Type B pancreatic cell (in vitro differentiated cells): ENCODE measurements around the gene CHMP2A. TPM values are rescaled to one million over a fixed set of nuclear protein-coding genes. Genes with fewer than 3 reads are reported as not detected.

Source experiments
- DNase-seq: peaks from one replicate; pipeline ENCODE4 v3.0.0; 2021; ENCODE audit warnings: mixed read lengths; ENCODE audit not compliant: unreplicated experiment; ENCODE audit errors: extremely low spot score
- H3K27ac Mint-ChIP-seq: 2 replicates; pipeline ENCODE4 v1.8.0; 2021; ENCODE audit warnings: mild to moderate bottlenecking, mixed read lengths
- H3K27me3 Mint-ChIP-seq: 2 replicates; pipeline ENCODE4 v1.8.0; 2021; ENCODE audit warnings: mixed read lengths
- H3K36me3 Mint-ChIP-seq: 2 replicates; pipeline ENCODE4 v1.8.0; 2021; ENCODE audit warnings: mixed read lengths
- H3K4me1 Mint-ChIP-seq: one replicate; pipeline ENCODE4 v1.8.0; 2021; ENCODE audit warnings: mixed read lengths; ENCODE audit not compliant: unreplicated experiment
- H3K4me3 Mint-ChIP-seq: 2 replicates; pipeline ENCODE4 v1.8.0; 2021; ENCODE audit warnings: mild to moderate bottlenecking, mixed read lengths
- H3K9me3 Mint-ChIP-seq: 2 replicates; pipeline ENCODE4 v1.8.0; 2021; ENCODE audit warnings: mixed read lengths
- total RNA-seq: library from RNA; stranded (reverse); gene quantifications from 2 replicates; pipeline ENCODE4 v1.2.1, GENCODE V29; 2021; ENCODE audit warnings: low replicate concordance
- TF ChIP-seq, protein P1 (sequence below): fragments of 200-600 bp; sonication (generic); conservative IDR thresholded peaks from 2 replicates; pipeline ENCODE4 v1.5.0; 2021; ENCODE audit warnings: antibody characterized with exemption, mild to moderate bottlenecking

CHMP2A gene
- total RNA-seq, 1 donor from 2014 or later = 86.5 TPM

DNA sequence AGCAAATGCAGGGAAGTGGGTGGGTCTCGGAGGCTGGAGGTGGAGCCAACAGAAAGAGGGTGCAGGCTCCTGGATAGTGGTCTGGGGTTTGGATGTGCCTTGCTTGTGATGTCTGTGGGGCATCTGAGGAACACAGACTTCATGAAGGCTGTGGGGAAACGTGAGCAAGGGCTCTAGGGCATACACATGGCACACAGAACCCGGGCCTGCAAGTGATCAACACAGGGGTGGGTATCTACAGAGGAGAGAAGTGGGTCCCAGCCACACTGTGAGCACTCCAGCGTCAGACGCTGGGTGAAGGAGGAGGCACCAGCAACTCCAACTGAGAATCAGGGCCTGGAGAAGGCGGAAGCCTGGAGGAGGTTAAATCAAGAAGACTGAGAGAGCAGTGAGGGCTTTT, 8.9 kb upstream of the CHMP2A start:
- Mint-ChIP-seq H3K4me1 (no peaks in the 10 kb centered on the region), H3K27ac (no peak overlapping the region), H3K9me3 (no peaks in the 10 kb centered on the region), H3K27me3 (no peaks in the 10 kb centered on the region), H3K36me3 (peaks cover 5% of the 10 kb centered on the region), H3K4me3 (no peak overlapping the region)
- TF ChIP-seq, protein P1, sequence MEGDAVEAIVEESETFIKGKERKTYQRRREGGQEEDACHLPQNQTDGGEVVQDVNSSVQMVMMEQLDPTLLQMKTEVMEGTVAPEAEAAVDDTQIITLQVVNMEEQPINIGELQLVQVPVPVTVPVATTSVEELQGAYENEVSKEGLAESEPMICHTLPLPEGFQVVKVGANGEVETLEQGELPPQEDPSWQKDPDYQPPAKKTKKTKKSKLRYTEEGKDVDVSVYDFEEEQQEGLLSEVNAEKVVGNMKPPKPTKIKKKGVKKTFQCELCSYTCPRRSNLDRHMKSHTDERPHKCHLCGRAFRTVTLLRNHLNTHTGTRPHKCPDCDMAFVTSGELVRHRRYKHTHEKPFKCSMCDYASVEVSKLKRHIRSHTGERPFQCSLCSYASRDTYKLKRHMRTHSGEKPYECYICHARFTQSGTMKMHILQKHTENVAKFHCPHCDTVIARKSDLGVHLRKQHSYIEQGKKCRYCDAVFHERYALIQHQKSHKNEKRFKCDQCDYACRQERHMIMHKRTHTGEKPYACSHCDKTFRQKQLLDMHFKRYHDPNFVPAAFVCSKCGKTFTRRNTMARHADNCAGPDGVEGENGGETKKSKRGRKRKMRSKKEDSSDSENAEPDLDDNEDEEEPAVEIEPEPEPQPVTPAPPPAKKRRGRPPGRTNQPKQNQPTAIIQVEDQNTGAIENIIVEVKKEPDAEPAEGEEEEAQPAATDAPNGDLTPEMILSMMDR = no peak
- DNase-seq = no peak

DNA sequence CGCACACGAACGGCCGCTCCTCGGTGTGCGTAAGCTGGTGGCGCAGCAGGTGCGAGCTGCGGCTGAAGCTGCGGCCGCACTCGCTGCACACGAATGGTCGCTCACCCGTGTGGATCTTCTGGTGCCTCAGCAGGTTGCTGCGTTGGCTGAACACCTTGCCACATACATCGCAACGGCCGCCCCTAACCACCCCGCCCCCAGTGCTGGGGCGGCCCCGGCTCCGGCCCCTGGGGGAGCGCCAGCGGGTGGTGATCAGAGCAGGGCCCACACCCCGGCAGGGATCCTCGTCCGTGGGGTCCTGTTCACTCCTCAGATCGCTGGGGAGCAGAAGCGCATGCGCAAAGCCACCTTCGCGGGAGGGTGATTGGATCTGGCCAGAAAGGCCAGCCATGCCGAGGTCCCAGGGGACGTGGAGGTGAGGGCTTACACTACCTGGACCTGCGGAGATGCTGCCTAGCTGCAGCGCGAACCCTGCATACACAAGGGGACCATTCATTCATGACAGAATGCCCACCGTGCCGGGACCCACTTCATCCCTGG, 8.2 kb upstream of the CHMP2A start:
- no peaks in the 10 kb centered on the region for H3K4me1 Mint-ChIP-seq
- H3K36me3 Mint-ChIP-seq = peaks cover 5% of the 10 kb centered on the region
- H3K27ac Mint-ChIP-seq = no peak overlapping the region
- TF ChIP-seq, protein P1 = no peak
- no peaks in the 10 kb centered on the region for H3K27me3 Mint-ChIP-seq
- H3K4me3 Mint-ChIP-seq = no peak overlapping the region
- DNase-seq = no peak
- H3K9me3 Mint-ChIP-seq = no peaks in the 10 kb centered on the region

- Mint-ChIP-seq H3K27me3 (no peaks in the 10 kb centered on the region), H3K36me3 (peaks cover 5% of the 10 kb centered on the region), H3K4me1 (no peaks in the 10 kb centered on the region), H3K4me3 (no peak overlapping the region), H3K27ac (no peak overlapping the region), H3K9me3 (no peaks in the 10 kb centered on the region)
- TF ChIP-seq, protein P1 = no peak
- DNase-seq = no peak
Measured at GRCh38 chr19:58562122-58563033, 7.5 kb upstream of the CHMP2A start.

DNA sequence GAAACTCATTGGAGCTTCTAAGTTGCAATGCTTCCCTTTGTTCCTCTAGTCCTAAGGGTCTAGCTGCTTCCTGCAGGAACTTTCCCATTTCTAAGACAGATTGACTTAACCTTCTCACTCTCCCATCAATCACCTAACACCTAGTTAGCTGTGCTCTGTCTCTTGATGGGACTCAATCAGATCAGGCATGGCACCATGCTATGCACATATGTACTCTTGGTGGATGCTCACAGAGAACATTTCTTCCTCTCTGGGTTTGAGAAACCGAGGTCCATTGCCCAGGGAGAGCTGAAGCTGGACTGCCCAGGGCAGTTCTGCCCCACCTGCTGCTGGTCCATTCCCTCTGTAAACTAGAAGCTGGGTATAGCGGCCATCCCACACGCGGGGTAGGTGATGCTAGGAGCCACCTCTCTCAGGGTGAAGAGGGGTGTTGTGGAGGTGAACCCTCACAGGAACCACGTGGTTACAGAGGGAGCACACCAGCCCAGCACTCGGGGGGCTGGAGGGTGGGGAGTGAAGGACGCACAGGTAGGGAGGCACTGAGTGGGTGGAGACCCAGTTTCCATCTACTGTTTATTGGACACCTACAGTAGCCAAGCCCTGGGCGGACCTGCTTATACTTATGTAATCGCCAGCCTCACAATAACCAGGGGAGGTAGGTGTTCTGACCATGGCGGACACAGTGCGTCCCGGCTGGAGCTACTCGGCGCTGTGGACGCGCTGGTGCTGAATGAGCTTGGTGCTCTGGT, 6.6 kb upstream of the CHMP2A start:
- Mint-ChIP-seq H3K4me1 (no peaks in the 10 kb centered on the region), H3K27ac (peak overlapping the region; percentile 29), H3K36me3 (peaks cover 5% of the 10 kb centered on the region), H3K27me3 (no peaks in the 10 kb centered on the region), H3K4me3 (peak overlapping the region; percentile 49), H3K9me3 (no peaks in the 10 kb centered on the region)
- no peak for DNase-seq
- TF ChIP-seq, protein P1 = no peak

DNA sequence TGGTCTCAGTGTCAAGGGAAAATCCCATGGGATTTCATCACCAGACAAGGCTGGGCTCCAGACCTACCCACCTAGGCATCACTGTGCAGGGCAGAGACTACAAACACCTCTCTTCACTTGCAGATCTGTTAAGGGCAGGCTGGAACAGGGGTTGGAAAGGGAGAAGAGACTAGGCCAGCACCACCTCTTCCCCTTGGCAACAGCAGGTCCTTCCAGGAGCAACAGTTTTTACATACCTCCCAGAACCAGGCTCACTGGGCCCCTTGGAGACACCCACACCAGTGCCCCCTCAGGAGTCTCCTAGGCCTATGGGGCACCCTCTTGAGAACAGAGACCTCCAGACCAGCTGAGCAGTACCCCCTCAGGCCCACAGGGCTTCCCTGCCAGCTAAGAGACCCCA, 6.0 kb upstream of the CHMP2A start:
- Mint-ChIP-seq H3K4me1 (no peaks in the 10 kb centered on the region), H3K27me3 (no peaks in the 10 kb centered on the region), H3K4me3 (no peak overlapping the region), H3K36me3 (peaks cover 10% of the 10 kb centered on the region), H3K9me3 (no peaks in the 10 kb centered on the region), H3K27ac (no peak overlapping the region)
- TF ChIP-seq, protein P1 = no peak
- no peak for DNase-seq
